Skeletal muscle tissue (tissue), 4 donors: ENCODE measurements around the gene CNTFR. TPM values are rescaled to one million over a fixed set of nuclear protein-coding genes. Genes with fewer than 3 reads are reported as not detected.

Experiments used
- H3K27ac ChIP-seq: one replicate; pipeline ENCODE4 v1.7.0; 2013; ENCODE audit warnings: mild to moderate bottlenecking, low read depth, low read length, inconsistent platforms
- H3K27me3 ChIP-seq, 3 donors: one replicate each; pipeline ENCODE4 v1.7.0; 2013; ENCODE audit warnings: low read length in 3 of 3; ENCODE audit not compliant: control insufficient read depth in 3 of 3, insufficient read depth in 3 of 3
- H3K36me3 ChIP-seq, 3 donors: one replicate each; pipeline ENCODE4 v1.7.0; 2013; ENCODE audit warnings: low read length in 3 of 3; ENCODE audit not compliant: control insufficient read depth in 3 of 3, insufficient read depth in 3 of 3
- H3K4me1 ChIP-seq, 3 donors: one replicate each; pipeline ENCODE4 v1.7.0; 2013; ENCODE audit warnings: low read length in 3 of 3, mild to moderate bottlenecking in 3 of 3; ENCODE audit not compliant: control insufficient read depth in 3 of 3, insufficient read depth in 3 of 3
- H3K4me3 ChIP-seq, 3 donors: one replicate each; pipeline ENCODE4 v1.7.0; 2013; ENCODE audit warnings: low read length in 3 of 3
- H3K9ac ChIP-seq, 3 donors: one replicate each; pipeline ENCODE4 v1.7.0; 2013; ENCODE audit warnings: low read length in 3 of 3, mild to moderate bottlenecking in 3 of 3, moderate library complexity in 2 of 3, low read depth in 1 of 3
- H3K9me3 ChIP-seq, 3 donors: one replicate each; pipeline ENCODE4 v1.7.0; 2013; ENCODE audit warnings: low read length in 3 of 3; ENCODE audit not compliant: control insufficient read depth in 3 of 3
- total RNA-seq: library from RNA; depleted of rRNA; stranded (reverse); fragments of >200 nt; gene quantifications from one replicate; pipeline ENCODE4 v1.2.3, GENCODE V29; 2014
- donor health status: Osteomylitis.

The CNTFR gene
- total RNA-seq, 1 donor from 2014 or later = 3.1 TPM

DNA sequence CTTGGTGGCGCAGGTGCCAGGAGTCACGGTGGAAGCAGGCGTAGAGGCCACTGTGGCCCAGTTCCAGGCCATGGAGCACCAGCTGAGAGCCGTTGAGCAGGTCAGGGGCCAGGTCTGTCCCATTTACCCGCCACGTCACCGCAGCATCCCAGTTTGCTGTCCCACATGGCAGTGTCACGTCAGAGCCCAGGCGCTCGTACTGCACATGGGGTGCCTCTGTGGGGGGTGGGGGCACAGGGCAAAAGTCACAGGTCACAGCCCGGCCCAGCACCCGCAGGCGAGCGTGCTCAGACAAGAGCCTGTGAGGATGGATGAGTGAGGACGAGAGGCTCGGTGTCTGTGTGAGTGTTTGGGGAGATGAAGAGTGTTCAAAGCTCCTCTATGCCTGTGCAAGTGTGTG, 24.9 kb downstream of the CNTFR start:
- Histone ChIP-seq H3K4me3 (no peak overlapping the region), H3K27me3 (peaks cover 0 to 7% (median 0%) of the 10 kb centered on the region in 3 donors), H3K4me1 (peaks cover 30 to 46% (median 44%) of the 10 kb centered on the region in 3 donors), H3K9me3 (no peaks in the 10 kb centered on the region), H3K9ac (no peak overlapping the region), H3K36me3 (peaks cover 0 to 12% (median 9%) of the 10 kb centered on the region in 3 donors), H3K27ac (no peak overlapping the region)

DNA sequence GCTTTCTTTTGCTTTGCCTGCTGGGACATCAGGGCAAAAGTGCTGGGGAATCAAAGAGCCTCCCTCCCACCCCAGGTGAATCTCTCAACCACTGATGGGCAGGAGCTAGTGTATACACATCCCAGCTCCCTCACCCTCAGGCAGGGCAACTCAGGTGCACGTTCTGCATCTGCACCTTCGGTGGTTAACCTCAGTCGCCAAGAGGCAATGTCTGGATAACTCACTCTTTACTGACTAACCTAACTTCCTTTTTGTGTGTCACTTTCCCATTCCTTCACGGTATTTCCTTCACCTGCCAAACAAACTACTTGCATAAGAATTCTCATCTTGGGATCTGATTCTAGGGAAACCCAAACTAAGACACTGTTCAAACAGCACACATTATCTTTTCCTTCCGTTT, 26.3 kb downstream of the CNTFR start:
- H3K4me3 ChIP-seq = no peak overlapping the region
- peaks cover 0 to 8% (median 0%) of the 10 kb centered on the region in 3 donors for H3K27me3 ChIP-seq
- no peak overlapping the region for H3K9ac ChIP-seq
- peaks cover 42 to 53% (median 51%) of the 10 kb centered on the region in 3 donors for H3K4me1 ChIP-seq
- peaks cover 0 to 12% (median 9%) of the 10 kb centered on the region in 3 donors for H3K36me3 ChIP-seq
- H3K9me3 ChIP-seq = no peaks in the 10 kb centered on the region
- H3K27ac ChIP-seq = no peak overlapping the region

DNA sequence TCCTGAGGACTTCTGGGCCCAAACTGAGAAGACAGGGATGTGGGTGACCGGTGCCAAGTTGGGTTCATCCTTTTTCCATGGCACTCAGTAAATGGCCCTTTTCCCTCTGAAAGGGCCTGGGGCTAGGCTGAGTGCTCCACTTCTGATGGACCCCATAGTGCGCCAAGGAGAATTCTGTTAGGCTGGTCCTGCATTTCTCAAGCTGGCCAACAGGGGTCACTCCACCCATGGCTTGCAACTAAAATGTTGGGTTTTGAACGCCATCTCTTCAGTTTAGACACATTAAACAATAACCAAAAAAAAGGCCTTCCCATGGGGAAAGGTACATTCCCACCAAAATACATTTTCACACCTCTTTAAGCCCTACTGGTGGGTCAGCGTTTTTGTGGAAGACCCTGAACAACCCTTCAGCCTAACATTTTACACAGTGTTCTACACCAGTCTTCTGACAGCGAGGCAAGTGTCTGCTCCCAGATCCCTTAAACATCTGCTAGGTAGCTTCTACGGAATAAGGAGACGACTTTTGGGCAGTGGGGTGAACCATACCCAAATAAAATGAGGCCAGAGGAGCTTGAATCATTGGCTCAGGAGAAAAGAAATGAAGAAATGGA, 27.3 kb downstream of the CNTFR start:
- peaks cover 0 to 12% (median 9%) of the 10 kb centered on the region in 3 donors for H3K36me3 ChIP-seq
- H3K27me3 ChIP-seq = peaks cover 0 to 4% (median 4%) of the 10 kb centered on the region in 3 donors
- no peaks in the 10 kb centered on the region for H3K9me3 ChIP-seq
- H3K4me1 ChIP-seq = peaks cover 44 to 53% (median 51%) of the 10 kb centered on the region in 3 donors
- H3K27ac ChIP-seq = peak overlapping the region; percentile 10
- H3K4me3 ChIP-seq = no peak overlapping the region
- no peak overlapping the region for H3K9ac ChIP-seq

DNA sequence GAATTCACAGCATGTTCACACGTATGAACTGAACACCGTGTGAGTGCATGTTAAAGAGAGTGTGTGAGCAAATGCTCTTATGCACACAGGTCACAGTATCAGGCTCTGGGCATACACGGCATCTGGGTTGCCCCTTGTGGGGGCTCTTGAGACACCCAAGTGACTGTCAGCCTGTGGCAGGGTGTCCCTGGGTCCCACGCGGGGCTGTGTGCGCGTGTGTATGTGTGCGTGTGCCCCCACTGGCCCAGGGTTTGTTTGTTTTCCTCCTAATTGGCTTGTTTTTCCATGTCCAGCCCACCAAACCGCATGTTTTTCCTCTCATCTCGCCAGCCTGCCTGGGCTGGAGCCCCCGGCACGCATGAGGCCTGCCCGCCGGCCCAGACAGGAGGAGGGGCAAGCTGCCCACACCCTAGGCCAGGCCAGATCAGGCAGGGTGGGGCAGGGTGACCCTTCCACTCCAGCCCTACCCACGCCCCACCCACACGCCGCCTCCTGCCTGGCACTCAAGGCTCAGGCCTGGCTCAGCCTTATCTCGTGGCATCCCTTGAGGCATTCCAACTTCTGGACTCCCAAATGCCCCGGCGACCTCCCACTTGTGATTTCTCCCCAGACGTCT, 28.8 kb downstream of the CNTFR start:
- peak overlapping the region; percentile 88 for H3K27ac ChIP-seq
- peaks cover 0 to 12% (median 9%) of the 10 kb centered on the region in 3 donors for H3K36me3 ChIP-seq
- H3K27me3 ChIP-seq = peaks cover 0 to 4% (median 2%) of the 10 kb centered on the region in 3 donors

DNA sequence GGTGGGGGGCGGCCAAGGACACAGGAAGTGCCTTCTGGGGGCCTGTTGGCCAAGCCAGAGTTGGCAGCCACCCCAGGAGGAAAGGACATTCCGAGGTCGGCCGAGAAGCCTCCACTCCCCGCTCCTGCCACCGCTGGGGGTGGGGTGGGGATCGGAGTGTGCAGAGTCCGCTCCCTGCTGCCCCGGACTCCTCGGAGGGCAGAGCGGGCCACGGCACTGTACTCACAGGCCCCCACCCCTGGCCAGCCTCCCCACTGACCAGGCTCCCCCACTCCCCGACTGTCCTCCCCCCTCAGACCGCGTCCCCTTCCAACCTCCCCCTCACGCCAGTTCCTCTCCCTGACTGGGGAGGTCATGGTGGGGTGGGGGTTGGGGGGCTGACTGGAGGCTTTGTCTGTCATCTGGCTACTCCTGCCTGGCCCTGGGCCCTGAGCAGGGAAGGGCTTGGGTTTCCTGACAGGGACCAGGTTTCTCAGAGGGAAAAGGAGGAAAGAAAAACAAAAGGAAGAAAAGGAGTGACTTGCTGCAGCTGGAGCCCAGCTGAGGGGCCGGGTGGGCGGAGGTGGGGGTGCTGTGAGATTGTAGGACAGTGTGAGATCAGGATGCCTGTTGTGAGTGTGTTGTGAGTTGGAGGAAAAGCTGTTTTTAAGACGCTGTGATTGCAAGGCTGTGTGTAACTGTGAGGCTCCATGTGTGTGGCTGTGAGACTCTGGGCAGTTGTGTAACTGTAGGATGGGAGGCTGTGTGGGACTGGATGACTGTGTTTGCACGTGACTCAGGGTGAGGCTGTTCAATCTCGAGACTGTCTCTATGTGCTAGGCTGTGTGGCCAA, 29.7 kb downstream of the CNTFR start:
- peaks cover 0 to 4% (median 2%) of the 10 kb centered on the region in 3 donors for H3K27me3 ChIP-seq
- no peaks in the 10 kb centered on the region for H3K9me3 ChIP-seq
- H3K4me1 ChIP-seq = peaks cover 52 to 63% (median 58%) of the 10 kb centered on the region in 3 donors
- peak overlapping the region; percentile 32 to 54 (median 53) for H3K4me3 ChIP-seq
- peak overlapping the region; percentile 88 for H3K27ac ChIP-seq
- peak overlapping the region; percentile 48 to 79 (median 62) for H3K9ac ChIP-seq
- peaks cover 0 to 12% (median 9%) of the 10 kb centered on the region in 3 donors for H3K36me3 ChIP-seq

More for the DNA sequence above, 28.8 kb downstream of the CNTFR start:
- Histone ChIP-seq H3K4me3 (peak overlapping the region in 2 of 3 donors; percentile 1 to 22), H3K9ac (peak overlapping the region in 2 of 3 donors; percentile 17 to 79), H3K9me3 (no peaks in the 10 kb centered on the region), H3K4me1 (peaks cover 44 to 55% (median 49%) of the 10 kb centered on the region in 3 donors)

DNA sequence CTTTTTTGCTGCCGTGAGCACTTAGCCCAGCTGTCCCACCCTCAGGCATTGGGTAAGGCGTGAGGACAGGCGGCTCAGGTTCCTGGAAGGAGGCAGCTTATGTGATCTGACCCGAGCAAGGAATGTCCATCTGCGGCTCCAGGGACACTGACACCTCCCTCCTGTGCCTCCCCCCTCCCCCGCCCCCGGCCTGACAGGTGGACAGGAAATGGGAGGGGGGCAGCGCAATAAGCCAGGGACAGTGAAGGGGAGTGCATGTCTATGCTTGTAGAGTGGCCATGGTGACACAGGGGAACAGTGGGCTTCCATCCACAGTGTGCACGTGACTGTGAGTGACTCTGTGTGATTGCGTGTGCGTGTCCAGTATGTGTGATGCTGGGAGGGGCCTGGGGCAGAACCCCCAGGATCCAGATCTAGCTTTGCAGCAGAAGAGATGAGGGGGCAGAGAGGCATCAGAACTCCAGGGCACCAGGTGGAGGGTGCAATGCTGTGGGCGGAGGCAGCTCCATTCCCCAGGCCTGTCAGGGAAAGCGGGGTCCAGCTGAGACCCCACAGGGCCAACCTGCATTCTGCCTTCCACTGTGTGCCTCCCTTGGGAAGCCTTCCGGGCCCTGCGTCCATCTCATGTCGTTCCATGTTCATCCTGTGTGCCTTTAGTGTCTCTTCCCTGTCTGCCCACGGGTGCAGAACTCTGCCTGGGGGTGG, 30.5 kb downstream of the CNTFR start:
- Histone ChIP-seq H3K36me3 (peaks cover 0 to 7% (median 7%) of the 10 kb centered on the region in 3 donors), H3K4me1 (peaks cover 54 to 67% (median 66%) of the 10 kb centered on the region in 3 donors), H3K9ac (peak overlapping the region; percentile 48 to 79 (median 62)), H3K4me3 (peak overlapping the region; percentile 32 to 61 (median 53)), H3K9me3 (no peaks in the 10 kb centered on the region), H3K27me3 (peaks cover 0 to 4% (median 2%) of the 10 kb centered on the region in 3 donors), H3K27ac (peak overlapping the region; percentile 88)

DNA sequence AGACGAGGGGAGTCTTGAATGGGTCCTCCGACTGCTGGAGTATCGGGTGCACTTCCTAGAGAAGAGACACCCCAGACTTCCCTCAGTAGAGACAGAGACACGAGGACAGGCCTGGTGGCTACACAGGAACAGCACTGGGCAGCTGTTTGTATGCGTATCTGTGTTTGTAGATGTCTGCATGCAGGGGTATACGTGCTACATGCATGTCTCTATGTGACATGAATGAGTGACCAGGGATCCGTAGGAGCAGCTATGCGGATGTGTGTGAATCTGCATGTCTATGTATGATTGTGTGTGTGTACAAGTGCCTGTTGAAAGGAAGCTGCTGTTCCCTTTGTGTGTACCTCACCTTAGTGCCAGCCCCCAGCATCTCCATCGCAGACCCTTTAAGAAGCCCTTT, 31.2 kb downstream of the CNTFR start:
- H3K9ac ChIP-seq = peak overlapping the region in 2 of 3 donors; percentile 45 to 57
- H3K4me3 ChIP-seq = peak overlapping the region; percentile 25 to 61 (median 53)
- H3K9me3 ChIP-seq = no peaks in the 10 kb centered on the region
- H3K4me1 ChIP-seq = peaks cover 54 to 67% (median 67%) of the 10 kb centered on the region in 3 donors
- H3K27ac ChIP-seq = peak overlapping the region; percentile 88
- peaks cover 0 to 8% (median 5%) of the 10 kb centered on the region in 3 donors for H3K36me3 ChIP-seq
- H3K27me3 ChIP-seq = peaks cover 0 to 4% (median 2%) of the 10 kb centered on the region in 3 donors

DNA sequence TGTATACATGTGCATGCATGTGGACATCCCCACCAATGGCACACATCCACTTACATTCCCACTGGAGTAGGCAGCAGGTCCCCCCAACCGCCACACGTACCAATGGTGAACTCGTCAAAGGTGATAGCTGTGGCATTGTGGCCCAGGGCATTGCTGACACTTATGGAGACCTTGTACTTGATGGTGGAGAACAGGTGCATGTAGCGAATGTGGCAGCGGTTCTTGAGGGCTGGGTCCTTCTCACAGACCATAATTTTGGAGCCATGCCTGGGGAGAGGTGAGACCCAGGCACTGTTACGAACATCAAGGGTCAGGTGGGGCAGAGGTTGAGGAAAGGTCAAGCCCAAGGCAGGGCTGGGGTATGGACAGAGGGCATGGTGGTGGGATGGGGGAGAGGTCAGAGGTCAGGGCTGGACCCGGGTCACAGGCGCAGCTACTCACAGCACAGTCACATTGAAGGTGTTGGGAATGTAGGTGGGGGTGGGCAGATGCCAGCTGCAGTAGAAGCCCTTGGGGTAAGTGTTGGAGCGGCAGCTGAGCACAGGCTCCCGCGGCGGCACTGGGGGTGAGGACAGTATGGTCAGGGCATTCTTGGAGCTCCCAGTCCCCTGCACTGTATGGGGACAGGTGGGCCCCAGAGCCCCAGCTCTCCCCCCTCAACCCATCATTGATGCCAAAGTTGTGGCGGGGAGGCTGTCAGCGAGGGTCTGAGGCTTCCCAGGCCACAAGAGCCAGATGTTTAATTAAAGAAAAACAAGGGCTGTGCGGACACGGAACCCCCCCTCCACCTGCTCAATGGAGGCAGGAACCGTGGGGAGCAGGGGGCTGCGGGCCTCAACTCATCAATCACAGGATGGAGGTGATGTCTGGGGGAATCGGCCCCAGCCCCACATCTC, 31.9 kb downstream of the CNTFR start:
- Histone ChIP-seq H3K27ac (peak overlapping the region; percentile 88), H3K4me3 (peak overlapping the region in 1 of 3 donors; percentile 35), H3K27me3 (peaks cover 0 to 4% (median 2%) of the 10 kb centered on the region in 3 donors), H3K9ac (peak overlapping the region in 1 of 3 donors; percentile 57), H3K36me3 (peaks cover 0 to 8% (median 6%) of the 10 kb centered on the region in 3 donors), H3K4me1 (peaks cover 54 to 67% (median 67%) of the 10 kb centered on the region in 3 donors), H3K9me3 (no peaks in the 10 kb centered on the region)
